Endothelial cell of umbilical vein (primary cell): ENCODE data around the gene CAMK2B. TPM values are rescaled to one million over a fixed set of nuclear protein-coding genes. Genes with fewer than 3 reads are reported as not detected.

ENCODE experiments used
- BruUV-seq: library from RNA; stranded (reverse); fragments of 400-500 nt; replicated peaks from 2 replicates; lab custom pipeline; 2021; lab: Mats Ljungman, UMichigan
- CTCF ChIA-PET: fragments of 300-600, 350-600 bp; sonication (Branson Sonifier 250); formaldehyde crosslinking; loops from one replicate; lab custom pipeline; 2021; ENCODE audit warnings: antibody characterized with exemption, inconsistent platforms; lab: Charles Lee
- POLR2A ChIA-PET: fragments of 300-600, 350-600 bp; sonication (Branson Sonifier 250); formaldehyde crosslinking; loops from one replicate; lab custom pipeline; 2021; ENCODE audit warnings: antibody characterized with exemption, inconsistent platforms; lab: Charles Lee
- DNase-seq: peaks from one replicate; pipeline ENCODE4 v3.0.0-alpha.2; 2011; ENCODE audit warnings: low read depth, low spot score
- FAIRE-seq: peaks from 2 replicates; lab custom pipeline; 2011; peaks lifted over from hg19 to GRCh38; lab: Jason Lieb, UNC
- H2AFZ ChIP-seq: 2 replicates; pipeline ENCODE4 v1.6.0; 2012; ENCODE audit warnings: low read depth, low read length, control low read depth, inconsistent platforms
- H3K27ac ChIP-seq: 2 replicates; pipeline ENCODE4 v1.5.1; 2011; ENCODE audit warnings: low read depth, mild to moderate bottlenecking, control low read depth, low read length, moderate library complexity; ENCODE audit not compliant: insufficient read depth
- H3K27me3 ChIP-seq, 2 experiments: 2 replicates each; pipeline versions ENCODE4 v1.6.0 to v1.6.1; 2011; ENCODE audit warnings: low read length in 2 of 2, mixed read lengths in 1 of 2; ENCODE audit not compliant: control insufficient read depth in 2 of 2, insufficient read depth in 2 of 2
- H3K36me3 ChIP-seq, 2 experiments: 2 replicates in 1 of 2; 3 replicates in 1 of 2; pipeline ENCODE4 v1.5.1; 2011; ENCODE audit warnings: low read length in 2 of 2, mild to moderate bottlenecking in 1 of 2, moderate library complexity in 1 of 2; ENCODE audit not compliant: control insufficient read depth in 2 of 2, insufficient read depth in 2 of 2; ENCODE audit errors: extremely low read depth in 1 of 2
- H3K4me1 ChIP-seq: 3 replicates; pipeline ENCODE4 v1.5.1; 2011; ENCODE audit warnings: mild to moderate bottlenecking, low read length; ENCODE audit not compliant: control insufficient read depth, insufficient read depth; ENCODE audit errors: extremely low read depth
- H3K4me2 ChIP-seq: 2 replicates; pipeline ENCODE4 v1.6.1; 2011; ENCODE audit warnings: low read length, control low read depth, mixed read lengths; ENCODE audit not compliant: insufficient read depth
- H3K4me3 ChIP-seq, 3 experiments: fragments of 200-600 bp in 1 of 3; sonication (generic), shearing (Covaris generic) in 1 of 3; replicated peaks in 1 of 3; 2 replicates each; pipeline ENCODE4 v1.5.1; 2011 to 2016; ENCODE audit warnings: control low read depth in 3 of 3, low read length in 3 of 3, mild to moderate bottlenecking in 2 of 3, inconsistent platforms in 1 of 3, low read depth in 1 of 3, moderate library complexity in 1 of 3; ENCODE audit not compliant: insufficient read depth in 1 of 3
- H3K79me2 ChIP-seq: 2 replicates; pipeline ENCODE4 v1.6.0; 2012; ENCODE audit warnings: low read length, inconsistent platforms; ENCODE audit not compliant: control insufficient read depth, insufficient read depth
- H3K9ac ChIP-seq: replicated peaks from 2 replicates; pipeline ENCODE3; 2011; ENCODE audit warnings: low read length, control low read depth; ENCODE audit not compliant: insufficient read depth; ENCODE audit errors: extremely low read depth
- H3K9me1 ChIP-seq: replicated peaks from 3 replicates; pipeline ENCODE4 v1.6.0; 2011; ENCODE audit warnings: mild to moderate bottlenecking, low read length; ENCODE audit not compliant: control insufficient read depth, insufficient read depth; ENCODE audit errors: extremely low read depth
- H3K9me3 ChIP-seq: replicated peaks from 2 replicates; pipeline ENCODE4 v1.5.1; 2012; ENCODE audit warnings: low read length, inconsistent platforms; ENCODE audit not compliant: control insufficient read depth, insufficient read depth
- H4K20me1 ChIP-seq: replicated peaks from 2 replicates; pipeline ENCODE3; 2011; ENCODE audit warnings: mild to moderate bottlenecking, low read length; ENCODE audit not compliant: control insufficient read depth, insufficient read depth; ENCODE audit errors: extremely low read depth
- CTCF ChIP-seq, 2 donors: IDR thresholded peaks; 1 replicate in 1 of 2; 2 replicates in 1 of 2; pipeline ENCODE4 v1.5.1; 2011; ENCODE audit warnings: low read length in 2 of 2, mild to moderate bottlenecking in 2 of 2, moderate library complexity in 2 of 2, control low read depth in 1 of 2, inconsistent platforms in 1 of 2, low read depth in 1 of 2; ENCODE audit not compliant: insufficient read depth in 1 of 2; ENCODE audit errors: extremely low read depth in 1 of 2
- EZH2 ChIP-seq: IDR thresholded peaks from 2 replicates; pipeline ENCODE4 v1.6.1; 2012; ENCODE audit warnings: borderline replicate concordance, low read depth, mild to moderate bottlenecking, moderate library complexity, low read length, inconsistent platforms; ENCODE audit not compliant: severe bottlenecking
- FOS ChIP-seq: IDR thresholded peaks from 2 replicates; pipeline ENCODE4 v1.6.1; 2011; ENCODE audit warnings: mild to moderate bottlenecking, low read length, moderate library complexity, borderline replicate concordance; ENCODE audit not compliant: insufficient read depth
- GATA2 ChIP-seq: IDR thresholded peaks from 2 replicates; pipeline ENCODE4 v1.7.0; 2011; ENCODE audit warnings: low read depth, mild to moderate bottlenecking, moderate library complexity, mixed read lengths, low read length; ENCODE audit not compliant: insufficient read length, insufficient read depth
- JUN ChIP-seq: IDR thresholded peaks from 2 replicates; pipeline ENCODE4 v1.6.1; 2011; ENCODE audit warnings: borderline replicate concordance, low read depth; ENCODE audit not compliant: insufficient read length, insufficient read depth
- MYC ChIP-seq: IDR thresholded peaks from one replicate; pipeline ENCODE4 v1.6.1; 2011; ENCODE audit warnings: mild to moderate bottlenecking, low read depth, low read length
- POLR2A ChIP-seq: IDR thresholded peaks from 2 replicates; pipeline ENCODE4 v1.6.1; 2012; ENCODE audit warnings: low read depth, mild to moderate bottlenecking, control low read depth, low read length
- POLR2AphosphoS5 ChIP-seq: IDR thresholded peaks from 2 replicates; pipeline ENCODE4 v1.6.1; 2012; ENCODE audit warnings: low read depth, mild to moderate bottlenecking, control low read depth, low read length, moderate library complexity; ENCODE audit not compliant: insufficient read depth
- dilution Hi-C: fragments of 300-500 bp; cut with MboI; formaldehyde crosslinking; loops from one replicate; pipeline ENCODE4 v1.15.0; 2019; ENCODE audit warnings: low sequenced_read_pairs; ENCODE audit not compliant: extremely low pct_ligation_motif_present
- intact Hi-C: fragments of 100-400 bp; cut with micrococcal nuclease; formaldehyde crosslinking; loops from one replicate; pipeline ENCODE4 v1.10.0; 2022
- polyA plus RNA-seq, 4 experiments: library from polyadenylated mRNA; depleted of rRNA in 3 of 4; stranded (reverse) in 3 of 4; unstranded in 1 of 4; fragments of >200 nt; gene quantifications; 2 replicates each; pipeline versions ENCODE4 v1.2.1 to v1.2.3, GENCODE V29; 2011 to 2012; ENCODE audit warnings: missing spikeins in 1 of 4
- total RNA-seq: library from RNA; stranded (reverse); gene quantifications from 2 replicates; pipeline ENCODE4 v1.2.3, GENCODE V29; 2021
- TF ChIP-seq, protein P1 (sequence below): IDR thresholded peaks from 2 replicates; pipeline ENCODE4 v1.6.1; 2011; ENCODE audit not compliant: insufficient read depth, insufficient read length

Gene CAMK2B
- total and polyA plus RNA-seq, 2 donors (not counting 3 experiments of a cell fraction or from before 2014, with no cell fraction given): 0.57 to 1.6 TPM

- TF ChIP-seq MYC (no peak), GATA2 (no peak), POLR2AphosphoS5 (no peak), POLR2A (no peak), JUN (no peak), FOS (no peak), CTCF (IDR thresholded peaks at IDR 0.05; ENCODE audit: extremely low read depth in 1 of 2, insufficient read depth in 1 of 2, low read depth in 1 of 2, low read length in 2 of 2) (no peak), EZH2 (no peak)
- TF ChIP-seq, protein P1, sequence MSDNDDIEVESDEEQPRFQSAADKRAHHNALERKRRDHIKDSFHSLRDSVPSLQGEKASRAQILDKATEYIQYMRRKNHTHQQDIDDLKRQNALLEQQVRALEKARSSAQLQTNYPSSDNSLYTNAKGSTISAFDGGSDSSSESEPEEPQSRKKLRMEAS: no peak
- H3K9me3 ChIP-seq: no peaks in the 10 kb centered on the region
- dilution Hi-C loops: no loop called here
- no peak overlapping the region for H2AFZ ChIP-seq
- H3K4me2 ChIP-seq: no peak overlapping the region
- DNase-seq (no peak), FAIRE-seq (no peak)
- POLR2A ChIA-PET: no interaction called here
- CTCF ChIA-PET: no interaction called here
- intact Hi-C loops: no loop called here
- H4K20me1 ChIP-seq: no peaks in the 10 kb centered on the region
- H3K9ac ChIP-seq: no peak overlapping the region
- BruUV-seq: no TSS peak
- H3K27ac ChIP-seq: no peak overlapping the region
- H3K4me3 ChIP-seq: no peak overlapping the region
- H3K27me3 ChIP-seq: no peaks in the 10 kb centered on the region
- no peaks in the 10 kb centered on the region for H3K4me1 ChIP-seq
- no peaks in the 10 kb centered on the region for H3K9me1 ChIP-seq
- H3K36me3 ChIP-seq: no peaks in the 10 kb centered on the region
- H3K79me2 ChIP-seq: no peaks in the 10 kb centered on the region
Observed at GRCh38 chr7:44232901-44233715, 92.3 kb downstream of the CAMK2B start.
